H1 (cell line): ENCODE measurements around the gene MUS81.

Experiments used
- CHD2 ChIP-seq: IDR thresholded peaks from 2 replicates; pipeline ENCODE4 v1.6.1; 2012; ENCODE audit warnings: low read length, improper control_type of control experiment
- SP2 ChIP-seq: IDR thresholded peaks from 2 replicates; pipeline ENCODE4 v1.6.1; 2012; ENCODE audit warnings: mild to moderate bottlenecking, low read length, inconsistent platforms

DNA sequence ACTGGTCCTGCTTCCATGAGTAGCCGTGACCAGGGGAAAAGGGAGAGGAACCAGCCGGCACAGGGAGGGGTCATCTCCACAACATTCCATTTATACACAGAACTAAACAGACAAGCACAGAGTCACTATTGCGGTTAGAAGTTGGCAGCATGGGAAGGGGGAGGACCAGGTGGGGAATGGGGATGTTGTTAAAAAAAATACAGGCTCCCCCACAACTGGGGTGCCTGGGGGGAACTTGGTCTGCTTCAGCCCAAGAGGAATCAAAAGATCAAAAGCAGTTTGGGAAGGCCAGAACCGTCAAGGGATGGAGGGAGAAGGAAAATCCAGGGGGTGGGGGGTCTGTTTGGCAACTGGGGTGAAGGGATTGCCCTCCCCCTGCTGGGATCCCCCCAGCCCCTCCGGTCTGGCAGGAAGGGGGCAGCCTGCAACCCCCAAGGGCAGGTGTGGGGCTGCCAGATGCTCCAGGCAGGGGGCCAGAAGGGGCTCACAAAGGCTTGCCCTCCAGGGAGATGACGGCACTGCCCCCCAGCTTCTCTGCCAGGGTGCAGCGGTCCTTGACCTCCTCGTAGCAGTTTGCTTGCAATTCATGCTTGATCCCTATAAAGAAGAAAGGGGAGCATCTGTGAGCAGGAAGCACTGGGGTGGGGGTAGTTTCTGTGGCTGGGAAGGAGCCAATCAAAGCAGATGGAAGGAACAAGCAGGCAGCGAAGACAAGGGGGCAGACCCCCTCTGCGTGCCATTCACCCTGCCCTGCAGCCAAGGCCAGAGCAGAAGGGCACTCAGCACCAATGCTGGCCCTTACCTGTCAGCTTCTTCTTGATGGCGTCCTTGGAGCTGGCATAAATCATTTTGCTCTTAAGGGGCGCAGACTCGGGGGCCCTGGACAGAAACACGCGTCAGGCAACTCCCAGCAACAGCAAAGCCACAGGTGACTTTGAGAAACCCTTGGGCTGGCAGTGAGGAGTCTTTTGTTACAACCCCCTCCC is 5.1 kb upstream of the MUS81 start:
- TF ChIP-seq CHD2 (no peak), SP2 (no peak)
